H1 (cell line): ENCODE data around the gene A2ML1. TPM values are rescaled to one million over a fixed set of nuclear protein-coding genes. Genes with fewer than 3 reads are reported as not detected.
A peak's percentile ranks its signal among the peaks of the same experiment; 100 is the strongest.
"Not testable (repeated sequence)": the region's sequence is repeated elsewhere in the genome, so short reads cannot be mapped to it uniquely, and the experiment has no call there.

ENCODE experiments used
- CTCF ChIA-PET: fragments of 300-600 bp; sonication (Branson Sonifier 250); formaldehyde crosslinking; loops from one replicate; lab custom pipeline; 2021; ENCODE audit not compliant: partially characterized antibody; lab: Charles Lee
- POLR2A ChIA-PET: fragments of 300-600 bp; sonication (Branson Sonifier 250); formaldehyde crosslinking; loops from one replicate; lab custom pipeline; 2021; ENCODE audit warnings: inconsistent platforms; ENCODE audit not compliant: partially characterized antibody; lab: Charles Lee
- DNase-seq, 2 experiments: peaks; one replicate each; pipeline versions ENCODE4 v3.0.0 to v3.0.0-alpha.2; 2010 to 2022; ENCODE audit warnings: low spot score in 2 of 2, low read depth in 1 of 2, mixed read lengths in 1 of 2
- FAIRE-seq: peaks from 2 replicates; lab custom pipeline; 2011; peaks lifted over from hg19 to GRCh38; lab: Jason Lieb, UNC
- H2AFZ ChIP-seq: 2 replicates; pipeline ENCODE4 v1.8.1; 2012; ENCODE audit warnings: low read length, inconsistent platforms
- H2AK5ac ChIP-seq: 2 replicates; pipeline ENCODE4 v1.6.1; 2013; ENCODE audit warnings: low read depth, low read length
- H2BK120ac ChIP-seq: replicated peaks from 2 replicates; pipeline ENCODE3; 2013; ENCODE audit warnings: low read depth, low read length, inconsistent platforms
- H2BK12ac ChIP-seq: 2 replicates; pipeline ENCODE4 v1.6.1; 2013; ENCODE audit warnings: low read depth, low read length
- H2BK15ac ChIP-seq: 2 replicates; pipeline ENCODE4 v1.6.1; 2013; ENCODE audit warnings: low read length
- H2BK20ac ChIP-seq: 2 replicates; pipeline ENCODE4 v1.6.1; 2013; ENCODE audit warnings: low read length
- H2BK5ac ChIP-seq: 2 replicates; pipeline ENCODE4 v1.6.1; 2013; ENCODE audit warnings: low read depth, low read length
- H3K14ac ChIP-seq: 2 replicates; pipeline ENCODE4 v1.6.1; 2013; ENCODE audit warnings: inconsistent platforms; ENCODE audit not compliant: insufficient read length
- H3K18ac ChIP-seq: 2 replicates; pipeline ENCODE4 v1.6.1; 2013; ENCODE audit warnings: low read length; ENCODE audit errors: extremely low read depth
- H3K23ac ChIP-seq: 2 replicates; pipeline ENCODE4 v1.6.1; 2013; ENCODE audit warnings: inconsistent platforms; ENCODE audit not compliant: insufficient read length
- H3K23me2 ChIP-seq: 2 replicates; pipeline ENCODE4 v1.6.1; 2013; ENCODE audit warnings: low read depth, low read length
- H3K27ac ChIP-seq: 2 replicates; pipeline ENCODE4 v1.6.1; 2011; ENCODE audit warnings: low read depth, low read length, inconsistent platforms
- H3K27me3 ChIP-seq, 4 experiments: replicated peaks in 1 of 4; 1 replicate in 1 of 4; 2 replicates in 3 of 4; pipeline versions ENCODE4 v1.6.1 to v1.8.1; 2011 to 2013; ENCODE audit warnings: low read length in 3 of 4, mild to moderate bottlenecking in 3 of 4, inconsistent platforms in 2 of 4, mixed read lengths in 2 of 4, moderate library complexity in 1 of 4; ENCODE audit not compliant: control insufficient read depth in 3 of 4, insufficient read depth in 3 of 4; ENCODE audit errors: extremely low read depth in 1 of 4
- H3K36me3 ChIP-seq, 4 experiments: 2 replicates each; pipeline versions ENCODE4 v1.6.1 to v1.8.1; 2011 to 2013; ENCODE audit warnings: mild to moderate bottlenecking in 4 of 4, low read length in 3 of 4, moderate library complexity in 2 of 4, control low read depth in 1 of 4, inconsistent platforms in 1 of 4; ENCODE audit not compliant: insufficient read depth in 4 of 4, control insufficient read depth in 2 of 4
- H3K4ac ChIP-seq: replicated peaks from 2 replicates; pipeline ENCODE3; 2013; ENCODE audit warnings: low read length, low read depth, mixed read lengths, inconsistent platforms; ENCODE audit not compliant: insufficient read length
- H3K4me1 ChIP-seq, 4 experiments: replicated peaks in 1 of 4; 1 replicate in 1 of 4; 2 replicates in 3 of 4; pipeline versions ENCODE4 v1.6.1 to v1.8.1; 2011 to 2013; ENCODE audit warnings: low read length in 3 of 4, inconsistent platforms in 2 of 4, mixed read lengths in 1 of 4; ENCODE audit not compliant: insufficient read depth in 4 of 4, control insufficient read depth in 3 of 4
- H3K4me2 ChIP-seq, 2 experiments: 2 replicates each; pipeline versions ENCODE4 v1.6.1 to v1.8.1; 2011 to 2013; ENCODE audit warnings: low read depth in 2 of 2, low read length in 2 of 2, control low read depth in 1 of 2, inconsistent platforms in 1 of 2, mild to moderate bottlenecking in 1 of 2; ENCODE audit not compliant: insufficient read depth in 1 of 2
- H3K4me3 ChIP-seq, 4 experiments: fragments of 200-600, 300-600 bp in 1 of 4; sonication (generic), shearing (Covaris generic), sonication (Bioruptor Twin) in 1 of 4; 2 replicates each; pipeline versions ENCODE4 v1.5.1 to v1.8.1; 2011 to 2016; ENCODE audit warnings: low read length in 4 of 4, low read depth in 3 of 4, control low read depth in 2 of 4, inconsistent platforms in 2 of 4, mild to moderate bottlenecking in 2 of 4, mixed read lengths in 1 of 4, moderate library complexity in 1 of 4; ENCODE audit not compliant: insufficient read depth in 2 of 4; ENCODE audit errors: extremely low read depth in 1 of 4
- H3K56ac ChIP-seq: replicated peaks from 2 replicates; pipeline ENCODE3; 2013; ENCODE audit warnings: low read depth, mild to moderate bottlenecking, mixed read lengths, low read length, inconsistent platforms; ENCODE audit not compliant: insufficient read length
- H3K79me1 ChIP-seq: 2 replicates; pipeline ENCODE4 v1.6.1; 2013; ENCODE audit warnings: low read depth, low read length, control low read depth
- H3K79me2 ChIP-seq, 2 experiments: 2 replicates each; pipeline versions ENCODE4 v1.6.1 to v1.8.1; 2012 to 2013; ENCODE audit warnings: low read length in 2 of 2, mild to moderate bottlenecking in 2 of 2, inconsistent platforms in 1 of 2; ENCODE audit not compliant: insufficient read depth in 2 of 2, control insufficient read depth in 1 of 2
- H3K9ac ChIP-seq, 4 experiments: replicated peaks in 1 of 4; 1 replicate in 1 of 4; 2 replicates in 3 of 4; pipeline versions ENCODE4 v1.6.1 to v1.8.1; 2011 to 2013; ENCODE audit warnings: low read depth in 3 of 4, low read length in 3 of 4, control low read depth in 2 of 4, mild to moderate bottlenecking in 2 of 4, moderate library complexity in 2 of 4, inconsistent platforms in 1 of 4; ENCODE audit errors: extremely low read depth in 1 of 4
- H3K9me3 ChIP-seq, 2 experiments: 2 replicates each; pipeline versions ENCODE4 v1.6.1 to v1.8.1; 2012 to 2013; ENCODE audit warnings: mild to moderate bottlenecking in 2 of 2, moderate library complexity in 2 of 2, control low read depth in 1 of 2, inconsistent platforms in 1 of 2, low read depth in 1 of 2, low read length in 1 of 2, mixed read lengths in 1 of 2; ENCODE audit not compliant: insufficient read depth in 2 of 2
- H4K20me1 ChIP-seq, 2 experiments: replicated peaks in 1 of 2; 2 replicates each; pipeline versions ENCODE3 to v1.8.1; 2011 to 2013; ENCODE audit warnings: inconsistent platforms in 2 of 2, low read length in 2 of 2, mild to moderate bottlenecking in 1 of 2; ENCODE audit not compliant: insufficient read depth in 2 of 2, control insufficient read depth in 1 of 2
- H4K5ac ChIP-seq: 2 replicates; pipeline ENCODE4 v1.6.1; 2013; ENCODE audit warnings: low read length, low read depth, mixed read lengths, inconsistent platforms; ENCODE audit not compliant: insufficient read length
- H4K8ac ChIP-seq: 2 replicates; pipeline ENCODE4 v1.8.0; 2013; ENCODE audit warnings: mild to moderate bottlenecking, moderate library complexity, low read length, inconsistent platforms; ENCODE audit not compliant: insufficient read depth; ENCODE audit errors: extremely low read depth
- H4K91ac ChIP-seq: replicated peaks from 2 replicates; pipeline ENCODE3; 2013; ENCODE audit warnings: low read length, mixed read lengths, inconsistent platforms; ENCODE audit not compliant: insufficient read length
- CEBPB ChIP-seq: IDR thresholded peaks from 2 replicates; pipeline ENCODE4 v1.6.1; 2012; ENCODE audit warnings: low read depth, low read length
- WGBS, 2 experiments: shearing (Covaris generic) in 1 of 2; methylation state at CpG; one replicate each; pipeline versions ENCODE4 v1.1.6 to v1.1.7; 2013 to 2015; ENCODE audit warnings: low lambda C conversion rate in 2 of 2, mixed read lengths in 2 of 2, inconsistent platforms in 1 of 2, low coverage in 1 of 2, missing lambda C conversion rate in 1 of 2; ENCODE audit not compliant: insufficient replicate concordance in 2 of 2, insufficient coverage in 1 of 2, insufficient read length in 1 of 2; ENCODE audit errors: extremely low coverage in 1 of 2, missing lambda C conversion rate in 1 of 2; 5-methylcytosine and 5-hydroxymethylcytosine counted together
- polyA plus RNA-seq, 7 experiments: library from polyadenylated mRNA; depleted of rRNA in 3 of 7; stranded (reverse) in 5 of 7; unstranded in 2 of 7; fragments of >200 nt in 5 of 7; fragments of 200-250 nt in 2 of 7; gene quantifications; 1 replicate in 5 of 7; 2 replicates in 1 of 7; 4 replicates in 1 of 7; pipeline versions ENCODE4 v1.2.1 to v1.2.3, GENCODE V29; 2011 to 2013; ENCODE audit warnings: missing spikeins in 2 of 7, mixed read lengths in 2 of 7
- total RNA-seq: library from RNA; stranded (reverse); fragmentation: NEBNext Ultra II Directional; extraction: Animal tissue kit (Norgen Biotek cat#: 25700); gene quantifications from 2 replicates; pipeline ENCODE4 v1.2.1, GENCODE V29; 2021

The A2ML1 gene
- total and polyA plus RNA-seq, 2 of the 8 experiments (the other 6 are each of a cell fraction or from before 2014, with no cell fraction given) = 10.2 to 10.3 TPM

GRCh38 chr12:8859448-8859847, 37.0 kb downstream of the A2ML1 start:
- WGBS, 2 experiments = 84% methylated on average over 4 of the region's 4 CpGs; no CpG with 5 or more reads in 1 of the 2 experiments
- H4K20me1 ChIP-seq, H2AFZ ChIP-seq, H3K56ac ChIP-seq, H3K14ac ChIP-seq, H4K8ac ChIP-seq, H3K9ac ChIP-seq, H3K23ac ChIP-seq, H2BK15ac ChIP-seq, H3K27me3 ChIP-seq, H3K4me1 ChIP-seq, H3K4ac ChIP-seq, H3K4me2 ChIP-seq, H3K36me3 ChIP-seq, H3K4me3 ChIP-seq, H2BK12ac ChIP-seq, H3K27ac ChIP-seq, H2BK5ac ChIP-seq, H2BK120ac ChIP-seq, H3K9me3 ChIP-seq, FAIRE-seq, H3K23me2 ChIP-seq, H3K79me2 ChIP-seq, H4K91ac ChIP-seq, H3K79me1 ChIP-seq, H4K5ac ChIP-seq, H2AK5ac ChIP-seq, DNase-seq, H3K18ac ChIP-seq: not testable (repeated sequence)
- POLR2A ChIA-PET = interaction anchor here (0.8 kb wide), 1 partner anchor 39 kb away, joined by 3 read pairs; no protein-coding TSS in a partner anchor
- TF ChIP-seq CEBPB = peak; percentile 81
- H2BK20ac ChIP-seq = 0 out of 2 replicates have a peak overlapping the region, but pooled peaks have one; percentile 68
- CTCF ChIA-PET = interaction anchor here (0.7 to 6.8 kb wide), 31 partner anchors 7 to 315 kb away, joined by 3 to 80 read pairs (median 7); partner anchors contain the start of gene PHC1
